Endometrial microvascular endothelial cells (primary cell): ENCODE data around the gene UBALD2. TPM values are rescaled to one million over a fixed set of nuclear protein-coding genes. Genes with fewer than 3 reads are reported as not detected.
"Not testable (repeated sequence)": the region's sequence is repeated elsewhere in the genome, so short reads cannot be mapped to it uniquely, and the experiment has no call there.

Source experiments
- in situ Hi-C: cut with HindIII; loops from 2 replicates; pipeline ENCODE4 v1.10.0; 2017; ENCODE audit warnings: low sequenced_read_pairs, low pct_unique_long_range_greater_than_20kb; ENCODE audit errors: inconsistent ontology term
- total RNA-seq: library from RNA; depleted of rRNA; stranded (reverse); fragments of >200 nt; gene quantifications from one replicate; pipeline ENCODE4 v1.2.3, GENCODE V29; 2015; ENCODE audit errors: inconsistent ontology term

Gene UBALD2
- total RNA-seq, 1 donor from 2014 or later: 7.1 TPM

DNA sequence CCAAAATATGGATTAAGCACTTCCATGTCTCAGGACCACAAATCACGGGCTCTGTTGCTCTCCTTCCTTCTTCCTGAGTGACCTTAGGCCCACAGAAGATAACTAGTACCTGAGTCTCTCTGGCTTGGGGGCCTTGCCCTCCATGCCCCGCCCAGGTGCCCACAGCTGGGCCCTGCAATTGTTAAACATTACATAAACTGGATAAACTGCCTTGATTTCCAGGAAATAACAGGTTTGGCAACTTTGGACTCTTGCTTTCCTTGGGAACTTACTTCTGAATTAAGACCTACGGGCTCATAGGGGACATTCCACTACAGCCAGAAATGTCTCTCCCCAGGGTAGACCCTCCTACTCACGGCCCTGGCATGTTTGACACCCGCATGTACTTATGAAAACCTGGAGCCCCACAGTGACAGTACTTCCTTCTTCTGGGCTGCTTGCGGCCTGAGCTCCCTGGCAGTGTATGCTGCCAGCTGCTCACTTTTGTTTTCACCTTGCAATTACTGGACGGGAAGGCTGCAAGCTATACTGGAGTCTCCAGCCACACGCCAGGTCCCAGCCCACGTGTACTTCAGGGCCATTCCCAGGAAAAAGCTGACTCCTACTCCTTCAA, 2.3 kb upstream of the UBALD2 start:
- in situ Hi-C loops: no loop called here

GRCh38 chr17:76263896-76264295, 1.3 kb upstream of the UBALD2 start:
- in situ Hi-C loops: no loop called here

- in situ Hi-C loops: no loop called here
These were observed 758 bp upstream of the UBALD2 start for GRCh38 chr17:76264425-76264754.

GRCh38 chr17:76265624-76266243, 586 bp downstream of the UBALD2 start:
- in situ Hi-C loops: no loop called here

DNA sequence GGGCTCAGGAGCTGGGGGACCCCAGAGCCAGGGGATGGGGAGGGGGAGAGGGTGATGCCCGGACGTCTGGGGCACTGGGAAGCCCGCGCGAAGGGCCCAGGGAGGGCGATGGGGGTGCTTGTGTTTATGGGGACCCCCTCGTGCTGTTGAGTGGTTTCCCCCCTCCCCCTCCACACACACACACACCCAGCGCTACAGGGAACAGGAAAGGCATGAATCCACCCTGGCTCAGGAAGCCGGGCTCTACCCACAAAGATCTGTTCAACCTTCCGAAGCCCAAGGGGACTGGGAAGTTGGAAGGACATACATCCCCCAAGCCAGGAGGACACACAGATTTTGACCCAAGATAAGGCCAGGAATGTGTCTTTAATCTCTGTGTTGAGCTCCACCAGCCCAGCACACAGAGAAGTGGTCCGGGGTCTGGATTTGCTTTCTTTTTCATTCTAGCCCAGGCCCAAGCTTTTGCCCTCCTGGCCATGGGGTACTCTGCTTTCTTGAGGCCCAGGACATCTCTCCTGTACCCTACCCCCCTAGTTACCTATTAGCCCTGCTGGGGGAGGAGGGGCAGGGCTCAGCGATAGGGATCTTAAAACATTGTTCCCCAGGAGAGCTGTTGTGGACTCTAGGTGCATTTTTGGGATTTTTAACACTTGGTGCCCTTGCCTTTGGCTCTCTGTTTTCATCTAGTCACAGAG, 1.2 kb downstream of the UBALD2 start:
- in situ Hi-C loops: no loop called here

DNA sequence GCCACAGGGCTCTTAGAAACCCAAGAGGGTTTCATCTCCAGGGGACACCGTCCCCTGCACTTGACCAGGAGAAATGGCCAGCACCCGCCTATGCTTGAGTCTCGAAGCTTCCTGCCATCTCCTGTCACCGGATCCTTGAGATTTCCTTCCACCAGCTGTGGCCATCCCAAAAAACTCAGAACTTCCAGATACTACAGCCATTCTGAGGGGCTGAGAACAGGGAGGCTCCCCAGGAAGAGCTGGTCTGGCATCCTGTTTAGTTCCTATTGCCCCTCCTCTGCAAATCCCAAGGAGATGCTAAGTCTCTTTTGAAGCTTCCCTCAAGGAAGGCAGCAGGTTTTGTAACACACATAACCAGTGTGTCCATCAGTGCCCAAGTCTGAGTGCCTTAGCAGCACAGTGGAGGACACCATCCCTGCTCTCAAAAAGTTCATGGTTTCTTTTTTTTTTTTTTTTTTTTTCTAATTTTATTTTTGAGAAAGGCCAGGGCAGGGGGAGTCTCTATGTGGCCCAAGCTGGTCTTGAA, 2.0 kb downstream of the UBALD2 start:
- in situ Hi-C loops: no loop called here

- in situ Hi-C loops: not testable (repeated sequence)
These were observed 2.4 kb downstream of the UBALD2 start for GRCh38 chr17:76267581-76268001.

DNA sequence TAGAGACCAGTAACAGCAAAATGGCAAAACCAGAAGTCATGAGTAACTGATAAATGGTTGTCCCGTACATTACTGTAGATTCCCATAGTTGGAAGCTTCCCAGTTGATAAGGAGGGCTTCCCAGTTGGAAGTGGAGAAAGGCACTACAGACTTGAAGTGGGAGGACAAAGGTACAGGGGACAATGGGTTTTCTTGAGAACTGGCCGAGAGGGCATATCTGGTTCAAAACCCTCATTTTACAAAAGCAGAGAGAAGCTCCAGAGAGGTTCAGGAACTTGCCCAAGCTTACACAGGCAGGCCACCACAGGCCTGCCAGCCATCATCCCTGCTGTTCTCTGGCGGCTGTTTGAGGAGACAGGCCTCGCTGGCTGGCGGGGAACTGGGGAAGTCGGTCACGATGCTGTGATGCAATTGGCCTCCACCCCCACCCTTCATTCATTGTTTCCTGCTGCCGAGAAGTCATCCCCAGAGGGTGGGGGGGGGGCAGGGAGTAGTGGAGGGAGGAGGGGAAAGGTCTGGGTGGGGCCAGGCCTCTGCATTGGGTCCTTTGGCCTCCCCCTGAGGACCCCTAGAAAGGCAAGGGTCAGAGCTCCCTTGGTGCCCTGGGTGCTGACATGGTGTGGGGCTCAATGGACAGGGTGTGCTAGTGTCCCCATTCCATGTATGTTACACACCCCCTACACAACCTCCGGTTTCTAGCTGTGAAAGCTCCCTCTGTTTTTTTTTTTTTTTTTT, 3.0 kb downstream of the UBALD2 start:
- in situ Hi-C loops: no loop called here

GRCh38 chr17:76268991-76269981, 4.1 kb downstream of the UBALD2 start:
- in situ Hi-C loops: no loop called here

GRCh38 chr17:76270127-76270592, 5.0 kb downstream of the UBALD2 start:
- in situ Hi-C loops: no loop called here

DNA sequence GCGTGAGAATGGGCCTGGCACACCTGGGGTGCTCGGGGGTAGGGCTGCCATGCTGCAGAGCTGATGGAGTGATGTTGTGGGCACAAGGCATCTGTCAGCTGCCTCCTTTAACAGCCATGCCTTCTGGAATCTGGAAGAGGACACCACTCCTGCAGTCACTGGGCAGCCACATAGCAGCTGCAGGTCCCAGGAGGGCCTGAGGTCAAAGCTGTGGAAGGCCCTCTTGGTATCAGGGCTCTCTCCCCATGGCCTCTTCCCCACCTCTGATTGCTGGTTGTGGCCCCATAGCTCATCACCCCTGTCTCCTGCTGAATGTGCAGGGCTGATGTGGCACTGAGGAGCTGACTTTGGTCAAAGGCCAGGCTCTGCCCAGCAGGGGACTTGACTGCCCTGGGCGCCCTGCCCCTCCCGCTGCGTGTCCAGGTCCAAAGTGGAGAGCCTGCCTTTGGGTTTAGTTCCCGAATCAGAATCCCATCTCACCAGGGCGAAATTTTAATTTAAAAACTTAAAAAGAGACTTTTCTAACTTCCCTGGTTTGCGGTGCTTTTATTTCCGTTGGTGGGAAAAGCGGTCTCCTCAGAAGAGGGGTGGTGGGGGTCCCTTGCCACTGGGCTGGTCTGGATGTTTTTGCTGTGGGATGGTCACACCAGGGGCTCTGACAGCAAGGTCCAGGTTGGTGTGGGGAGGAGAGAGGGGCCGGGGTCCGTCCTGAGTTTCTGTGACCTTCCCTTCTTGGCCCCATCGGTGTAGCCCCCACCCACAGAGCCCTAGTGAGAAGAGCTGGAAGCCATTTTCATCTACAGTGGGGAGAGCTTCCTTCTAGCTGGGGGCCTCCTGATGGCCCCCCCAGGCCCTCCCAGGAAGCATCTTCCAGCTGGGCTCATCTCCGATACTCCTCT, 5.9 kb downstream of the UBALD2 start:
- in situ Hi-C loops: no loop called here

DNA sequence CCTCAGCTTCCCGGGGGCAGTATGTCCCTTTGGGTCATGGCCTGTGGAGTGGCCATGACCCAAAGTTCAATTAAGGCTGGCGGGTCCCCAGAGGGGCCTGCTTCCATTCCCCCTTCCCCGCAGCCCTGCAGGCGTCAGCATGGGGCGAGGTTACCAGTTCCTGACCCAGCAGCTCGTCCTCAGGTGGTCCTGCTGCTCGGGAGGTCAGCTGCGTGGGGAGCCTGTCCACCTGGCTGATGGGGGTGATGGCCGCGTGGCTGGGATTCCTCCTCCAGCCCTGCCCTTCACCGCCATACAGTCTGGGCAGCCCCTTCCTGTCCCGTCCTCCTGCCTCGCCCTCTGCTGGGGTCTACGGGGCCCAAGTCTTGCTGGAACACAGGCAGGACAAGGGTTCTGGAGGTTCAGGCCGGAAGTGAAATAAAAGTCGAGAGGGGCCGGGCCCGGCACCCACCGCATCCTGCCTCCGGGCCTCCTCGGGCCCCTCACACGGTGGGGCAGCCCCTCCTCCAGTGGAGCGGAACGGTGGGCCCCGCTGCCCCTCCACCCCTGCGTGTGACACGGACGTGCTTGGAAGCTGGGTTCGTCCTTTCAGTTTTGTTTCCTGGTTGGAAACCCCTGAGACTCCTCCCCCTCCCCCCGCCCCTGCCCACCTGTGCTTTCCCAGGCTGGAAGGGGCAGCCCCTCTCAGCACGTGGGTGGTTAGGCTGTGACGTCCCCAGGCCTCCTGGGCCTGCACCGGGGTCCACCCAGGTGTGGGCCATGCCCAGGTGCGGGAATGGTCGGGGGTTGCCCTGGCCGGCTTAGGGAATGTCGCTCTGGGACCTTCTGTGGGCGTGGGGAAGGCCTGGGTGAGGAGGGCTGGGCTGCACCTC, 6.8 kb downstream of the UBALD2 start:
- in situ Hi-C loops: no loop called here

GRCh38 chr17:76272541-76273444, 7.6 kb downstream of the UBALD2 start:
- in situ Hi-C loops: no loop called here

GRCh38 chr17:76273445-76274111, 8.4 kb downstream of the UBALD2 start:
- in situ Hi-C loops: no loop called here
